Measurements from ENCODE around the gene GPC6. TPM values are rescaled to one million over a fixed set of nuclear protein-coding genes. Genes with fewer than 3 reads are reported as not detected.

GPC6 gene
- polyA plus RNA-seq, 2 of the 4 experiments (the other 2 are of a cell fraction): 8.0 to 14.4 TPM

GRCh38 chr13:93925990-93926389, 699.4 kb downstream of the GPC6 start (continued):
- TF ChIP-seq CTCF (IDR thresholded peaks at IDR 0.05): no peak
- no peak for TF ChIP-seq CEBPB (IDR thresholded peaks at IDR 0.05)
- no peak for TF ChIP-seq HDAC2 (IDR thresholded peaks at IDR 0.05)
- no peak for TF ChIP-seq ZNF302 (CRISPR knock-in tag; IDR thresholded peaks at IDR 0.05)
- TF ChIP-seq CBX8 (IDR thresholded peaks at IDR 0.05): no peak

- Histone ChIP-seq H3K27ac (no peak overlapping the region), H3K9me3 (no peaks in the 10 kb centered on the region), H3K4me2 (no peak overlapping the region), H3K4me1 (no peaks in the 10 kb centered on the region), H3K4me3 (no peak overlapping the region)
- ATAC-seq (no peak), DNase-seq (ENCODE audit: low read depth in 1 of 2, low spot score in 1 of 2) (no peak), FAIRE-seq (no peak)
- ChIA-PET POLR2A (no interaction called here), CTCF (no interaction called here)
- 21% methylated on average over 1 of the region's 1 CpG for WGBS (ENCODE audit: missing lambda C conversion rate)
- TF ChIP-seq GATA3 (IDR thresholded peaks at IDR 0.05; ENCODE audit: borderline replicate concordance): no peak
- TF ChIP-seq RNF2 (IDR thresholded peaks at IDR 0.05; ENCODE audit: borderline replicate concordance, low read depth): no peak
- TF ChIP-seq JUNB (IDR thresholded peaks at IDR 0.05): no peak
- TF ChIP-seq HMGXB4 (CRISPR knock-in tag; IDR thresholded peaks at IDR 0.05; ENCODE audit: borderline replicate concordance): no peak
- TF ChIP-seq, protein P1, sequence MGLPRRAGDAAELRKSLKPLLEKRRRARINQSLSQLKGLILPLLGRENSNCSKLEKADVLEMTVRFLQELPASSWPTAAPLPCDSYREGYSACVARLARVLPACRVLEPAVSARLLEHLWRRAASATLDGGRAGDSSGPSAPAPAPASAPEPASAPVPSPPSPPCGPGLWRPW (IDR thresholded peaks at IDR 0.05): no peak
Observed at GRCh38 chr13:93926425-93926824, 699.8 kb downstream of the GPC6 start.

DNA sequence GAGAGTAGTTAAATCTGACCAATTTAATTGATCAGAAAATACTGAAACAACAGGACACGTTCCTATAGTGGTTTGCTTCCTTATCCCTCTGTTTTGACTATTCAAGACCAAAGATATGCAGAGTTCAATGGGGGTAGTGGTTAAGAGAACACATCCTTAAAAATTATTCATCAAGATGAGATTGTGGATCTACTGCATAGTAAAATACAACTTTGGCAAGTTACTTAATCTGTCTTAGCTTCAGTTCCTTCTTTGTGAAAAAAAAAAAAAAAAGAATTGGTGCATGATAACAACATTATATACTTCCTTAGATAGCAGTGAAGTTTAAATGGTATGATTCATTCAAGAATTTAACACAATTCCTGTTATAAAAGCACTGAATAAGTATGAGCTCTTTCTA, 700.8 kb downstream of the GPC6 start:
- H3K9me3 ChIP-seq: no peaks in the 10 kb centered on the region
- no peak for DNase-seq (ENCODE audit: low read depth in 1 of 2, low spot score in 1 of 2)
- ChIA-PET CTCF (no interaction called here), POLR2A (no interaction called here)
- H3K4me1 ChIP-seq: no peaks in the 10 kb centered on the region
- 25% methylated on average over 1 of the region's 1 CpG for WGBS (ENCODE audit: missing lambda C conversion rate)
- no peak for FAIRE-seq
- no peak for ATAC-seq
- TF ChIP-seq NPAS2 (CRISPR knock-in tag; IDR thresholded peaks at IDR 0.05; ENCODE audit: borderline replicate concordance): no peak
- TF ChIP-seq CEBPB (IDR thresholded peaks at IDR 0.05): no peak
- TF ChIP-seq SMC3 (IDR thresholded peaks at IDR 0.05): no peak
- TF ChIP-seq, protein P2, sequence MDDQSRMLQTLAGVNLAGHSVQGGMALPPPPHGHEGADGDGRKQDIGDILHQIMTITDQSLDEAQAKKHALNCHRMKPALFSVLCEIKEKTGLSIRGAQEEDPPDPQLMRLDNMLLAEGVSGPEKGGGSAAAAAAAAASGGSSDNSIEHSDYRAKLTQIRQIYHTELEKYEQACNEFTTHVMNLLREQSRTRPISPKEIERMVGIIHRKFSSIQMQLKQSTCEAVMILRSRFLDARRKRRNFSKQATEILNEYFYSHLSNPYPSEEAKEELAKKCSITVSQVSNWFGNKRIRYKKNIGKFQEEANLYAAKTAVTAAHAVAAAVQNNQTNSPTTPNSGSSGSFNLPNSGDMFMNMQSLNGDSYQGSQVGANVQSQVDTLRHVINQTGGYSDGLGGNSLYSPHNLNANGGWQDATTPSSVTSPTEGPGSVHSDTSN (IDR thresholded peaks at IDR 0.05): no peak
- TF ChIP-seq RFX5 (IDR thresholded peaks at IDR 0.05): no peak
- no peak for TF ChIP-seq FOSB (CRISPR knock-in tag; IDR thresholded peaks at IDR 0.05)
- TF ChIP-seq TP53 (CRISPR knock-in tag; IDR thresholded peaks at IDR 0.05): no peak
- TF ChIP-seq USF2 (IDR thresholded peaks at IDR 0.05): no peak
- no peak for TF ChIP-seq NR3C1 (IDR thresholded peaks at IDR 0.05)
- no peak for TF ChIP-seq KDM5A (IDR thresholded peaks at IDR 0.05)
- no peak for TF ChIP-seq ATOH8 (CRISPR knock-in tag; IDR thresholded peaks at IDR 0.05; ENCODE audit: low read depth)
- no peak for TF ChIP-seq SREBF2 (IDR thresholded peaks at IDR 0.05)
- TF ChIP-seq, protein P3, sequence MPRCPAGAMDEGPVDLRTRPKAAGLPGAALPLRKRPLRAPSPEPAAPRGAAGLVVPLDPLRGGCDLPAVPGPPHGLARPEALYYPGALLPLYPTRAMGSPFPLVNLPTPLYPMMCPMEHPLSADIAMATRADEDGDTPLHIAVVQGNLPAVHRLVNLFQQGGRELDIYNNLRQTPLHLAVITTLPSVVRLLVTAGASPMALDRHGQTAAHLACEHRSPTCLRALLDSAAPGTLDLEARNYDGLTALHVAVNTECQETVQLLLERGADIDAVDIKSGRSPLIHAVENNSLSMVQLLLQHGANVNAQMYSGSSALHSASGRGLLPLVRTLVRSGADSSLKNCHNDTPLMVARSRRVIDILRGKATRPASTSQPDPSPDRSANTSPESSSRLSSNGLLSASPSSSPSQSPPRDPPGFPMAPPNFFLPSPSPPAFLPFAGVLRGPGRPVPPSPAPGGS (IDR thresholded peaks at IDR 0.05): no peak
- no peak for TF ChIP-seq REST (IDR thresholded peaks at IDR 0.05)
- no peak for TF ChIP-seq MAFK (IDR thresholded peaks at IDR 0.05; ENCODE audit: partially characterized antibody)
- H3K27ac ChIP-seq: no peak overlapping the region
- H3K4me3 ChIP-seq: no peak overlapping the region
- no peak overlapping the region for H3K4me2 ChIP-seq

Data from A549 (cell line).